ENCODE measurements around the gene CCDC157.

CCDC157 gene

GRCh38 chr22:30382340-30382739, 25.5 kb downstream of the CCDC157 start:
- H3K27ac ChIP-seq = no peak overlapping the region
- TF ChIP-seq ZFX (IDR thresholded peaks at IDR 0.05) (no peak), CTCF (conservative IDR thresholded peaks at IDR 0.05) (no peak)

GRCh38 chr22:30383061-30383460, 26.3 kb downstream of the CCDC157 start:
- no peak overlapping the region for H3K27ac ChIP-seq
- TF ChIP-seq CTCF (conservative IDR thresholded peaks at IDR 0.05) (no peak), ZFX (IDR thresholded peaks at IDR 0.05) (no peak)

- H3K27ac ChIP-seq = no peak overlapping the region
- TF ChIP-seq CTCF (conservative IDR thresholded peaks at IDR 0.05) (no peak), ZFX (IDR thresholded peaks at IDR 0.05) (no peak)
Observed at GRCh38 chr22:30385942-30386341, 29.1 kb downstream of the CCDC157 start.

GRCh38 chr22:30386608-30386959, 29.8 kb downstream of the CCDC157 start:
- TF ChIP-seq ZFX (IDR thresholded peaks at IDR 0.05) (no peak), CTCF (conservative IDR thresholded peaks at IDR 0.05) (no peak)
- peak overlapping the region; percentile 60 for H3K27ac ChIP-seq

- H3K27ac ChIP-seq = peak within 1 kb of the TSS; percentile 60
- TF ChIP-seq CTCF (conservative IDR thresholded peaks at IDR 0.05) = peak; percentile 98
- TF ChIP-seq ZFX (IDR thresholded peaks at IDR 0.05) = peak; percentile 84; the same call in 1 of the 2 replicates
Observed at GRCh38 chr22:30386960-30387827, 30.4 kb downstream of the CCDC157 start, which contains the start of gene RNF215. Gene RNF215, minus strand, starts transcription at chr22:30387411. Its CDS starts 98 bp downstream, at chr22:30387313.

GRCh38 chr22:30390974-30391691, 34.3 kb downstream of the CCDC157 start:
- TF ChIP-seq CTCF (conservative IDR thresholded peaks at IDR 0.05) (peak; percentile 89), ZFX (IDR thresholded peaks at IDR 0.05) (no peak)
- peak overlapping the region; percentile 14; the same call in 1 of the 2 replicates for H3K27ac ChIP-seq

All from C4-2B (cell line).